Activated CD4-positive, alpha-beta T cell treated with anti-CD3 and anti-CD28 coated beads for 48 hours (primary cell): ENCODE data around the gene NAA60.
A peak's percentile ranks its signal among the peaks of the same experiment; 100 is the strongest.

Source experiments
- DNase-seq: peaks from one replicate; pipeline ENCODE4 v3.0.0-alpha.2; 2020

Gene NAA60

DNA sequence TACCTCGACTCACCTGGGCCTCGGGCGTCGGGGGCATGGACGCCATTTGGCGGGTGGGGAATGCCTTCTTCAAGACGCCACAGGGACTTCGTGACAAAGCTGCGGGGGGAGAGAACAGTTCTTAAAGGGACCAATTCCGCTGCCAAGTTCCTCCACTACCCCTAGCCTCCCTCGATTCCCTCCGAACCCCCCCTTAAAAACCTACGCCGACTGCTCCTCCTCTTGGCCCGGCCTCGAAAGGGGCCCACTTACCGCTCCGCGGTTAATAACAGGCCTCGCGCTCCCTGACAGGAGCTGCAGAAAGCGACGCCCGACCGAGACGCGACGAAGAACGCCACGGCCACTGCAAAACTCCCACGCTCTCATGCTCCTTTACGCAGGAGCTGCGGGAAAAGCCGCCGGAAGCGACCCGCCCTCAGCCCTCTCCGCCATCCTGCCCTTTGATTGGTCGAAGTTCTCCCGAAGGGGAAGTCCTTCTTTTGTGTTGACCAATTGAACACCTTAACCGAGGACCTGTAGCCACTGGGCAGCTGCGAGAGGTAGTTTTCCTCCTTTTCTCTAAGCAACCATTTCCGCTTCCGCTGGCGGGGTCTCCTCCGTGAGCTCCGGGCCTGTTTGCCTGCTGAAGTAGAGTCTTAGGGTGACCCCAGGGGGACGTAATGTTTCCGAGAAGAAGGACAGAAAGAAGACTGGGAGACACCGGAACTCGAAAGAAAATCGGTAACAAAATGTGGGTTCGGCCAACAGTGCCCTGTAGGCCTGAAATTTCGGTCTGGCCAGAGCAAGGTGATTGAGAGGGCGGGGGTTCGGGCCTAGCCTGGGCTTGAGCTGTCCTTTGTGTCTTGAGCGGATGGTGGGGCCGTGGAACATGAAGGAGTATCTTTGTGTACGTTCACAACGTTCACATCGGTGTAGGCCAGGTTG lies at the start of gene NAA60, which contains the start of gene ZNF597:
Gene NAA60, plus strand, starts transcription at position 573 of the 924 bp plus-strand sequence. CDS start 32,548 bp downstream, outside the sequence.
Gene ZNF597, minus strand, starts transcription at position 397 of the 924 bp plus-strand sequence. Its CDS starts 351 bp downstream, at position 46.
- peak; percentile 87 for DNase-seq

DNA sequence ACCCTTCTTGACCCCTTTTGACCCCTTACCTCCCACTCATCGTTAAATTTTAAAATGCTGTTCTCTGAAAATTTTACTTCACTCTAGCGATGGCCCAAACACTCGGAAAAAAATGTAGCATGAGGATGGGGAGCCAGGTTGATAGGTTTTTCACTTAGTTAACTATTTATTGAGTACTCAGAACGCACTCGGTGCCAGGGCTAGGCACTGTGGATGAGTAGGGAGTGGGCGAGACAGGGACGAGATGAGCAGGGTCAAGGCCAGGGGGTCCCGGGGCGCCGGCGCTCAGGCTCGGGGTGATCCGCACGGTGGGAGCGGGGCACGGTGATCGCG lies 43.1 kb upstream of the NAA60 start:
- no peak for DNase-seq

- peak; percentile 99 for DNase-seq
These were observed 42.4 kb upstream of the NAA60 start, which contains the start of the genes ZNF174 and ZSCAN32 for GRCh38 chr16:3400779-3401688. TSS of gene ZNF174 (plus strand) at chr16:3401215. CDS start at chr16:3402005, 790 bp downstream. TSS of gene ZSCAN32 (minus strand) at chr16:3401004. CDS start at chr16:3397557, 3,447 bp downstream.

GRCh38 chr16:3401719-3402397 lies 41.6 kb upstream of the NAA60 start:
- DNase-seq = peak; percentile 4

DNA sequence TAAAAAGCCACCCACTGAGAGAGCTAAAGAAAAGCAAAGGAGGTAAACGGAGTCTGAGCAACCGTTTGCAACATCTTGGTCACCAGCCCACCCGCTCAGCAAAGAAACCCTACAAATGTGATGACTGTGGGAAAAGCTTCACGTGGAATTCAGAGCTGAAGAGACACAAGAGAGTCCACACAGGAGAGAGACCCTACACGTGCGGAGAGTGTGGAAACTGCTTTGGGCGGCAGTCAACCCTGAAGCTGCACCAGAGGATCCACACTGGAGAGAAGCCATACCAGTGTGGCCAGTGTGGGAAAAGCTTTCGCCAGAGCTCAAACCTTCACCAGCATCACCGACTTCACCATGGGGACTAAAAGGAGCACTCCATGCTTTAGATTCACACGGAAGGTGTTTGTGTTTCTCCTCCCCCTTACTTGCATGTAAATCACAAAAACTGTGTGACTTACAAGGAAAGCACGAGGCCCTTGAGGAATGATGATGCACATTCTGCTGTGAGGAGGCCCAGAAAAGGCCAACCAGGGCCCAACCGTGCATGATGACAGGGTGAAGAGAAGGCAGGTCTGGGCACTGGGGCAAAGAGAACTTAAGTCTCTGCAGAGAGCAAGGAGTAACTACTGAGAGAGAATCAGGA lies 34.8 kb upstream of the NAA60 start:
- no peak for DNase-seq

- no peak for DNase-seq
These were observed 29.6 kb upstream of the NAA60 start for GRCh38 chr16:3413730-3414379.

DNA sequence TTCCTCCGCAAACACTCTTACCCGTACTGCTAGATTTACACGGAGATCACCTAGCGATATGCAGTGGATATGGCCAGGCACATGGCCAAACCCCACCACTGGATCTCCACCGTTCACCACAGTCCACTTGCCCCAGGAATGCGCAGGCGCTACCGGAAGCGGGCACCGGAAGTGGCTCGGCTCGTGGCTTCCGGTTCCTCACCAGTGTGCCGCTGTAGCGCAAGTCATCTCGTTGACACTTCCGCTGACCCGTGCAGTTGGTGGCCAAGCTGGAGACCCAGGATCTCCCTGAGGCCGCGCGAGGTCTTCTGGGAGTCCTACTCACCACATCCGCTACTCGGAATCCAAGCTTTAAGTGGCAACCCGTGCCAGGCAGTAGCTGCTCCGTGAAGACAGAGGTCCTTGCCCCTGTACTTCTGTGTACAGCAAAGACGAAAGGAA lies 11.7 kb upstream of the NAA60 start:
- DNase-seq = peak; percentile 77

GRCh38 chr16:3434373-3434772 lies 9.1 kb upstream of the NAA60 start:
- DNase-seq = no peak

DNA sequence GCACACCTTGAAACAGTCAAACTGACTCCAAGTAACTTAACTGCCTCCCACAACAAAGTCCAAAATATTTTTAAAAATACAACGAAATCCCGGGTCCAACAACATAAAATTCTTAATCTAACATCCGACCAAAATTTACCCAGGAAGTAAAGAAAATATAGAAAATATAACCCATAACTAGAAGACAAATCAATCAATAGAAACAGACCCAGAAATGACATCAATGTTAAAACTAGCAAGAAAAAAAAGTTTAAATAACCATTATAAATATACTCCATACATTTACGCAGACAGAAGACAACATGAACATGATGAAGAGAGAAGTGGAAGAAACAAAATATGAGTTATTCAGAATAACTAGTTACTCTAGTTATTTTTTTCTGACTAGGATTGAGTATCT lies 3.8 kb upstream of the NAA60 start:
- DNase-seq = no peak

- peak; percentile 64 for DNase-seq
These were observed 530 bp downstream of the NAA60 start for GRCh38 chr16:3444032-3444388.

- no peak for DNase-seq
These were observed 10.6 kb downstream of the NAA60 start for GRCh38 chr16:3454093-3454492.

DNA sequence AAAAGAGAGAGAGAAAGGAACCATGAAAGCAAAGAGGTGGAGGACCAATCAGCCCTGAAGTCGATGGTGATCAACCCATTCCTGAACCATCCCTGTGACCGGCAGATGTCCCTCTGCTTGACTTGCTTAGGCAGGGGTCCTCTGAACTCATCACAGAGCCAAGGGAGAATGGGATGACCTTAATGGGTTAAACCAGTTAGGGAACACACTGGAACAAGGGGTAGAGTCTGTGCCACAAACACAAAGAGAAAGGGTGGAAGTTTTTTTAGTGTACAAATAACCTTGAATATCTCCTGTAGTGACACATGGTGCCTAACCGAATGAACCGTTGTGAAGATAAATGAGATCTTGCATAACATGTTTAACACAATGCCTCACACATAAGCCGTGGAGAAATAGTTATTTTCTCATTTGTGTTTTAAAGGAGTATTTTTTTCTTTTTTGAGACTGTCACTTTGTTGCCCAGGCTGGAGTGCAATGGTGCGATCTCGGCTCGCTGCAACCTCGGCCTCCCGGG lies 11.2 kb downstream of the NAA60 start:
- DNase-seq = no peak

DNA sequence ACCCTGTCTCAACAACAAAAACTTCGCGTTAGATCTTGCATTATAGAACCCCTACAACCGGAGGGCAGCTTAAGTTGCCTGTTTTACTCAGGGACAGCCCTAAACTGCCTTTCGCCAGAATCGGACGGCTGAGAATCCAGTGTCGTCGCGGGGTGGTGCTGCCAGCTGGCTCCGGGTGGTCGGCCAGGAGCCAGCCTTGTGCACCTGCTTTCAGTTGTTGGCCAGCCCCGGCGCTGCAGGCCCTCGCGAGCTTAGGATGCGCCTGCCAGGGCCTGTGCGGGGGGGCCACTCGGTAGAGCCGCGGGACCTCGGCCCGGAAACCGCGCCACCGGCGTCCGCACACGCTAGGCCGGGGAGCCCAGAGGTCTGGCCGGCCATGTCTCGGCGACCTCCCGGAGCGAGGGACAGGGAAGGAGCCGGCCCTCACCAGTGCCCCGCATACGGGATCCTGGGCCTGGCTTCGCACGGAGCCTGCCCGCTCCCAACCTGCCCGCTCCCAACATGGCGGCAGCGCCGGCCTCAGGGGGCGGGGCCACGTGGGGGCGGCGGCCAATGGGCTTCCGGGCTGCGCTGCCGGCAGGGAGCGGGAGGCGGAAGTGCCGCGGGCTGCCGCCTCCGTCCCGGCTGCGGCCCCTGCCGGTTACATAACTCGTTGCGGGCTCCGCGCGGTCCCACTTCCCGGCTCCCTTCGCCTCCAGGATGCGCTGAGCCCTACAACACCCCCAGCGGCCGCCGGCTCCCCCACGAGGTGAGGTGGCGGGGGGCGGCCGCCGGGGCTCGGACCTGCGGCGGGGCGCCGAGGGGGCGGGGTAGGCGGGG lies 14.2 kb downstream of the NAA60 start:
- DNase-seq = peak; percentile 92

- no peak for DNase-seq
These were observed 14.9 kb downstream of the NAA60 start for GRCh38 chr16:3458278-3458851.

DNA sequence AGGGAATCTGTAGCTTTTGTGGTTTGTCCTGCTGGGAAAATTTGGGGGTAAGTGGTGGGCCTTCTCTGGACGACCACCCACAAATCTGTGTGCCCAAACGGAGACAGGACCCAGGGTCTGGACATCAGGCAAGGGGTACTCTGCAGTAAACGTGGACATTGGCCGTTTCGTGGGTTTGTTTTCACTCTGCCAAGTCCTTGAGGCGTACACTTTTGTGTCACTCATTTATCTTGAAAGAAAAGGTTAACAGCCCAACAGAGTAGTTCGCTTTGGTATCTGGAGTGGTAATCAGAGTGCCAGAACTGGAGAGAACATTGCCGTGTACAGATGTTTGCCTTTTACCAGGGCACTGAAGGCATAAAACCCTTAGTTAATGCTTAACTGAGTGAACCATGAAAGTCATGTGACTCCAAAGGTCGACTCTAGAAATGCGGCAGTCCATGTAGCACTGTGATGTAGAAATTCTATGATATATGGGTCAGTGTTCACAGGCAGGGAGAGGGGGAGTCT lies 15.4 kb downstream of the NAA60 start:
- DNase-seq = no peak

DNA sequence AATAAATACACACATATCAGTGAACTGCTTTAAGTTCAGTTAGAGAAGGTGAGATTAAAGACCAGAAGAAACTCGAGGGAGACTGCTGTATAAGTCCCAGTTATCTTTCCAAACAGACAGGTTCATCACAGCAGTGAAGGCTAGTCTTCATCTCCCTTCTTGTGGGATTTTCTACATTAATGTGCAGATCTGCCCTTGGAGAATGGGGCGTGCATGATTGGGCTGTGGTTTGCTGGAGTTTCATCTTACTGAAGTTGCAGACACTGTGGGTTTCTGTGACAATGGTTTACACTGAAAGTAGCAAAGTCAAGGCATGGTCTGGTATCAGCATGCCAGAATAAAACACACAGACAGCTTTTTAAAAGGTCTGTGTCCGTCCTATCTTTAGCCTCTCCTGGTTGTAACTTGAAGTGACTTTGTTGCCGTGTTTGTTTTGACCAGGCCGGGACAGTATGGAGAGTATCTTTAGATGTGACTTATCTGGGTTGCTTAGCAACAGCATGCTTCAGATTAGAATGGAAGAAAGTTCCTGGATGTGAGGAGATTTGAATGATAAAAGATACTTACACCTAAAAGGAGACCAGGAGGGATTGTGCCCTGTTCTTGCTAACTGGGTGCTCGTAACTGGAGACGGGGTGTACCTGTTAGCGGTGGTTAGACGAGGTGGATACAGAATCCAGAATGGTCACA lies 16.1 kb downstream of the NAA60 start:
- peak; percentile 35 for DNase-seq

GRCh38 chr16:3460121-3460520 lies 16.6 kb downstream of the NAA60 start:
- no peak for DNase-seq

DNA sequence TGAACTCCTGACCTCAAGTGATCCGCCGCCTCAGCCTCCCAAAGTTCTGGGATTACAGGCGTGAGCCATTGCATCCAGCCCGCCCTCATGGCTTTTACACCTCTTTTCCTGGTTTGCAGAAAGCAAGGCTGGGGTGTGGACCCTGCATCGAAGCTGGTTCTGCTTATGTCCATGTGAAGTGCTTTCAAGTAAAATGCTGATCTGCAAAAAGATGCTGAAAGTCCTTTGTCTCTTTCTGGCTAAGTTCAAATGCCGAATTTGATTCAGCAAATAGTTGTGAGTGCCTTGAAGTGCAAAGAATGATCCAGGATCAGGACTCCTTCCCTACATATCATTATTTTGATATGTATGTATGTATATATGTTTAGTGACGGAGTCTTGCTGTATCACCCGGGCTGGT lies 17.1 kb downstream of the NAA60 start:
- DNase-seq = no peak

DNA sequence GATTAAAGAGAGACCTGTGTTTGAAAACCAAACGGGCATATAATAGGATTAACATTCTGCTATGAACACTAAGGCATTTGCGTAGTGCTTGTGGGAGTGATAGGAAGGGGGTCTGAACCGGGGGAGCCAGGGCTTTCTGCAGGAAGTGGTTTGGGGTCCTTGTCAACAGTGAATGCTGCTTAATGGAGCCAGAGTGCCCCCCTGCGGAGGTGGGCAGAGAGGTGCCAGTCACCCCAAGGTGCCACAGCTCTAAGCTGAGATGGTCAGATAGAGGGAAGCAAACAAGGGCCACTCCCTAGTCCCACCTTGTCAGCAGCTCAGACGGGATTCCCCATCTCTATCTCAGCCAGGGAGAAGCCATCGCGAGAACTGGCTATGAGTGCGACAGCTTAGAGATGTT lies 17.7 kb downstream of the NAA60 start:
- peak; percentile 40 for DNase-seq
